K562 (cell line): Measurements from ENCODE around the gene ACP1. TPM values are rescaled to one million over a fixed set of nuclear protein-coding genes. Genes with fewer than 3 reads are reported as not detected.

ENCODE experiments used
- ATF3 ChIP-seq, 2 experiments: fragments of 450-650 bp in 1 of 2; sonication (generic) in 1 of 2; formaldehyde crosslinking in 1 of 2; IDR thresholded peaks in 1 of 2; conservative IDR thresholded peaks in 1 of 2; 2 replicates each; pipeline versions ENCODE4 v1.6.1 to v1.8.1; 2016 to 2023; ENCODE audit warnings: mild to moderate bottlenecking in 2 of 2, moderate library complexity in 2 of 2, inconsistent platforms in 1 of 2, missing genetic modification reagents in 1 of 2
- BRF1 ChIP-seq: IDR thresholded peaks from 3 replicates; pipeline ENCODE4 v1.6.1; 2011; ENCODE audit warnings: borderline replicate concordance, mild to moderate bottlenecking; ENCODE audit not compliant: insufficient read length; ENCODE audit errors: extremely low read depth
- CBFA2T2 ChIP-seq: fragments of 450-650 bp; conservative IDR thresholded peaks from 2 replicates; pipeline ENCODE4 v1.6.1; 2017; ENCODE audit warnings: mild to moderate bottlenecking
- FOXA3 ChIP-seq, 2 experiments: fragments of 450-650 bp in 1 of 2; sonication (generic) in 1 of 2; formaldehyde crosslinking; IDR thresholded peaks in 1 of 2; conservative IDR thresholded peaks in 1 of 2; 2 replicates each; pipeline versions ENCODE4 v1.4.0 to v1.8.0; 2020 to 2022; ENCODE audit warnings: mild to moderate bottlenecking in 2 of 2, missing genetic modification reagents in 1 of 2
- FOXK2 ChIP-seq, 2 experiments: fragments of 450-650 bp; IDR thresholded peaks in 1 of 2; conservative IDR thresholded peaks in 1 of 2; 2 replicates each; pipeline ENCODE4 v1.6.1; 2016; ENCODE audit warnings: low read depth in 2 of 2, mild to moderate bottlenecking in 1 of 2
- GABPB2 ChIP-seq: fragments of 250-450 bp; sonication (Bioruptor Pico); conservative IDR thresholded peaks from 2 replicates; pipeline ENCODE4 v1.5.1; 2021; ENCODE audit warnings: mild to moderate bottlenecking
- MCM2 ChIP-seq: fragments of 450-650 bp; IDR thresholded peaks from 2 replicates; pipeline ENCODE4 v1.6.1; 2017; ENCODE audit warnings: low read depth, mild to moderate bottlenecking
- PHB ChIP-seq: fragments of 250-450 bp; sonication (Bioruptor Pico); IDR thresholded peaks from 2 replicates; pipeline ENCODE4 v1.5.0; 2021
- POLR2AphosphoS2 ChIP-seq: IDR thresholded peaks from 2 replicates; pipeline ENCODE4 v1.6.1; 2012; ENCODE audit warnings: low read length, improper control_type of control experiment
- PYGO2 ChIP-seq: fragments of 450-650 bp; IDR thresholded peaks from 2 replicates; pipeline ENCODE4 v1.6.1; 2016; ENCODE audit warnings: mild to moderate bottlenecking, missing genetic modification characterization, moderate library complexity, missing compliant biosample characterization
- TBL1XR1 ChIP-seq, 2 experiments: IDR thresholded peaks; 2 replicates each; pipeline ENCODE4 v1.6.1; 2012; ENCODE audit warnings: improper control_type of control experiment in 2 of 2, low read length in 2 of 2, mild to moderate bottlenecking in 1 of 2
- TSHZ1 ChIP-seq: fragments of 250-450 bp; sonication (Bioruptor Pico); IDR thresholded peaks from 2 replicates; pipeline ENCODE4 v1.4.0; 2020; ENCODE audit warnings: mild to moderate bottlenecking, moderate library complexity
- YBX1 ChIP-seq: fragments of 450-650 bp; IDR thresholded peaks from 2 replicates; pipeline ENCODE4 v1.7.1; 2016; ENCODE audit warnings: mild to moderate bottlenecking
- ZBTB43 ChIP-seq: sonication (generic); formaldehyde crosslinking; IDR thresholded peaks from 2 replicates; pipeline ENCODE4 v1.8.0; 2023; ENCODE audit warnings: mild to moderate bottlenecking, missing genetic modification reagents
- ZHX1 ChIP-seq: fragments of 150-350 bp; conservative IDR thresholded peaks from 2 replicates; pipeline ENCODE4 v1.6.1; 2014; ENCODE audit warnings: low read length
- ZNF143 ChIP-seq: sonication (generic); formaldehyde crosslinking; IDR thresholded peaks from 2 replicates; pipeline ENCODE4 v1.9.0; 2022; ENCODE audit warnings: mild to moderate bottlenecking, missing genetic modification reagents
- polyA plus RNA-seq, 8 experiments: library from polyadenylated mRNA; depleted of rRNA in 4 of 8; stranded (reverse) in 5 of 8; unstranded in 3 of 8; fragments of >200 nt; fragmentation: Nextera tagmentation in 2 of 8; fragmentation: Illumina TruSeq in 1 of 8; extraction: Ambion mirVana in 2 of 8; extraction: Trizol in 1 of 8; gene quantifications; 2 replicates each; pipeline versions ENCODE4 v1.2.1 to v1.2.3, GENCODE V29; 2011 to 2014; ENCODE audit warnings: inconsistent platforms in 1 of 8, missing spikeins in 1 of 8
- total RNA-seq, 7 experiments: library from RNA; depleted of rRNA in 6 of 7; stranded (reverse); fragments of >200 nt in 6 of 7; fragmentation: Illumina TruSeq in 2 of 7; extraction: Trizol in 2 of 7; gene quantifications; 2 replicates each; pipeline versions ENCODE4 v1.2.1 to v1.2.3, GENCODE V29; 2011 to 2021; ENCODE audit warnings: low replicate concordance in 1 of 7

ACP1 gene
- total and polyA plus RNA-seq, 9 of the 15 experiments (the other 6 are each of a cell fraction or from before 2014, with no cell fraction given): 139 to 493 (median 189) TPM

- TF ChIP-seq ZBTB43 (no peak), BRF1 (no peak), POLR2AphosphoS2 (no peak), PYGO2 (tag) (no peak), ZNF143 (CRISPR knock-in tag) (no peak), CBFA2T2 (no peak), ZHX1 (no peak), TBL1XR1 (IDR thresholded peaks at IDR 0.05; ENCODE audit: low read length in 2 of 2) (no peak), FOXK2 (conservative IDR thresholded peaks at IDR 0.05 in 1 of 2, IDR thresholded peaks at IDR 0.05 in 1 of 2; ENCODE audit: low read depth in 2 of 2) (no peak; a peak in 1 of 4 replicates), GABPB2 (CRISPR knock-in tag) (no peak), ATF3 (IDR thresholded peaks at IDR 0.05) (no peak), ATF3 (CRISPR knock-in tag; conservative IDR thresholded peaks at IDR 0.05) (no peak), YBX1 (no peak), FOXA3 (CRISPR knock-in tag; conservative IDR thresholded peaks at IDR 0.05 in 1 of 2, IDR thresholded peaks at IDR 0.05 in 1 of 2) (no peak), MCM2 (no peak), TSHZ1 (no peak), PHB (CRISPR knock-in tag) (no peak)
Measured at GRCh38 chr2:264493-265468, at the start of gene ACP1 (continued).
